GM13977 (cell line): ENCODE data around the gene HNRNPU.

Experiments
- DNase-seq: peaks from one replicate; pipeline ENCODE4 v3.0.0; 2012; ENCODE audit warnings: low spot score
- CTCF ChIP-seq: IDR thresholded peaks from 2 replicates; pipeline ENCODE4 v1.5.1; 2012; ENCODE audit warnings: mild to moderate bottlenecking, control low read depth; ENCODE audit not compliant: insufficient read depth; ENCODE audit errors: extremely low read depth, missing control alignments
- in situ Hi-C: fragments of 300-500 bp; cut with MboI; formaldehyde crosslinking; loops from one replicate; pipeline ENCODE4 v1.12.0; 2022; ENCODE audit warnings: low sequenced_read_pairs, low pct_unique_long_range_greater_than_20kb, mixed read lengths, inconsistent platforms; ENCODE audit not compliant: unreplicated experiment

HNRNPU gene

GRCh38 chr1:244860078-244860477, 4.3 kb downstream of the HNRNPU start:
- no peak for DNase-seq
- no peak for TF ChIP-seq CTCF
- in situ Hi-C loops: loop anchor here (25.0 kb wide), 1 partner anchor 177 kb away; no protein-coding TSS in a partner anchor

GRCh38 chr1:244858357-244858756, 6.0 kb downstream of the HNRNPU start:
- TF ChIP-seq CTCF: no peak
- in situ Hi-C loops: loop anchor here (25.0 kb wide), 1 partner anchor 179 kb away; no protein-coding TSS in a partner anchor
- DNase-seq: no peak

GRCh38 chr1:244857761-244858160, 6.6 kb downstream of the HNRNPU start:
- in situ Hi-C loops: loop anchor here (25.0 kb wide), 1 partner anchor 180 kb away; no protein-coding TSS in a partner anchor
- TF ChIP-seq CTCF: no peak
- DNase-seq: no peak

DNA sequence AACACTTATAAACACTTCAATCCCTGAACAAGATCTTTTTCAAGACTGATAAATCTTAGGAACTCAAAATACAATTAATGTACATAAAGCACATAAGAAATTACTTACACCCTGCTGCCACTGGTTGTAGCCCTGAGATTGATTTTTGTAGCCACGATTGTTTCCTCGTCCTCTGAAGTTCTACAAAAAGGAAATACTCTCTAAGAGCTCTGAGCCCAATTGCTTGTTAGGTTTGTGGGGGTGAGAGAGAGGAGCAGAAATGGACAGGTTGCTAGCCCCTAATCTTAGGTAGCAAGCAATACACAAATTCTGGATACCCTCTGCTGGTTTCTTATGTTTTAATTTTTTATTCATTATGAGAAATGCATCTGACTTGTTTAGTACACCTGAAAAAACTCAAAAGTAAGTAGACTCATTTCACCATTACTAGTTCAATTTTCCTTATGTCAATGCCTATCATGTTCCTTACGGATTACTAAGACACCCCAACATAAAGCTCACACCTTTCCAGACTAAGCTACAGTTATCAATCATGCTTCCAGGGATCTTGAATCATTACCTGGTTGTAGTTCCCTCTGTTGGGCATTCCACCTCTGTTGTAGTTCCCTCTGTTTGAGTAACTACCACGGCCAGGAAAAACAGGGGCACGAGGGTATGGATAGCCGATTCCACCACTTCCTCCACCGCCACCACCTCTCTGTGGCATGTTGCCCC, 9.3 kb downstream of the HNRNPU start:
- no peak for DNase-seq
- no peak for TF ChIP-seq CTCF
- in situ Hi-C loops: loop anchor here (25.0 kb wide), 1 partner anchor 182 kb away; no protein-coding TSS in a partner anchor

- TF ChIP-seq CTCF: no peak
- in situ Hi-C loops: loop anchor here (25.0 kb wide), 1 partner anchor 183 kb away; no protein-coding TSS in a partner anchor
- no peak for DNase-seq
Observed at GRCh38 chr1:244854166-244854565, 10.2 kb downstream of the HNRNPU start.

GRCh38 chr1:244852694-244853093, 11.6 kb downstream of the HNRNPU start:
- no peak for TF ChIP-seq CTCF
- no peak for DNase-seq
- in situ Hi-C loops: loop anchor here (25.0 kb wide), 1 partner anchor 185 kb away; no protein-coding TSS in a partner anchor
